ENCODE measurements around the gene MOB3A. TPM values are rescaled to one million over a fixed set of nuclear protein-coding genes. Genes with fewer than 3 reads are reported as not detected.
A peak's percentile ranks its signal among the peaks of the same experiment; 100 is the strongest.

Gene MOB3A
- polyA plus RNA-seq, 4 donors, result 7.6 to 18.3 (median 14.5) TPM

- peaks cover 3 to 29% (median 9%) of the 10 kb centered on the region in 3 donors for H3K4me1 ChIP-seq (ENCODE audit: control insufficient read depth in 3 of 3, insufficient read depth in 2 of 3, low read depth in 1 of 3, low read length in 2 of 3)
- H3K27me3 ChIP-seq (ENCODE audit: control insufficient read depth in 3 of 3, insufficient read depth in 3 of 3, low read length in 3 of 3), result no peaks in the 10 kb centered on the region
- no peak overlapping the region for H3K4me3 ChIP-seq (ENCODE audit: low read depth in 1 of 3, low read length in 3 of 3)
- no peak overlapping the region for H3K27ac ChIP-seq (ENCODE audit: low read depth in 1 of 3, low read length in 2 of 3)
- DNase-seq, result peak in 1 of 2 donors; percentile 2
- FAIRE-seq, result no peak
- peaks cover 13 to 76% (median 24%) of the 10 kb centered on the region in 3 donors for H3K36me3 ChIP-seq (ENCODE audit: control insufficient read depth in 3 of 3, insufficient read depth in 2 of 3, low read depth in 1 of 3, low read length in 3 of 3)
- H3K9me3 ChIP-seq (ENCODE audit: control insufficient read depth in 2 of 2, insufficient read depth in 1 of 2, low read depth in 1 of 2, low read length in 1 of 2), result peaks cover 0 to 12% of the 10 kb centered on the region in 2 donors
- 84 to 88% (median 87%) methylated on average over 18 to 20 of the region's 20 CpGs for WGBS, 3 donors
These were observed 56.0 kb downstream of the MOB3A start for GRCh38 chr19:2039959-2040646.

GRCh38 chr19:2039089-2039958, 56.8 kb downstream of the MOB3A start:
- peaks cover 3 to 29% (median 9%) of the 10 kb centered on the region in 3 donors for H3K4me1 ChIP-seq (ENCODE audit: control insufficient read depth in 3 of 3, insufficient read depth in 2 of 3, low read depth in 1 of 3, low read length in 2 of 3)
- no peak for FAIRE-seq
- no peak for DNase-seq
- H3K27ac ChIP-seq (ENCODE audit: low read depth in 1 of 3, low read length in 2 of 3), result no peak overlapping the region
- 84 to 87% (median 87%) methylated on average over 29 to 30 of the region's 30 CpGs for WGBS, 3 donors
- H3K9me3 ChIP-seq (ENCODE audit: control insufficient read depth in 2 of 2, insufficient read depth in 1 of 2, low read depth in 1 of 2, low read length in 1 of 2), result peaks cover 0 to 14% of the 10 kb centered on the region in 2 donors
- H3K4me3 ChIP-seq (ENCODE audit: low read depth in 1 of 3, low read length in 3 of 3), result no peak overlapping the region
- H3K27me3 ChIP-seq (ENCODE audit: control insufficient read depth in 3 of 3, insufficient read depth in 3 of 3, low read length in 3 of 3), result no peaks in the 10 kb centered on the region
- H3K36me3 ChIP-seq (ENCODE audit: control insufficient read depth in 3 of 3, insufficient read depth in 2 of 3, low read depth in 1 of 3, low read length in 3 of 3), result peaks cover 12 to 68% (median 24%) of the 10 kb centered on the region in 3 donors

- WGBS, 3 donors, result 85 to 89% (median 89%) methylated on average over 43 to 44 of the region's 44 CpGs
- Histone ChIP-seq H3K4me3 (ENCODE audit: low read depth in 1 of 3, low read length in 3 of 3) (no peak overlapping the region), H3K27ac (ENCODE audit: low read depth in 1 of 3, low read length in 2 of 3) (no peak overlapping the region), H3K27me3 (ENCODE audit: control insufficient read depth in 3 of 3, insufficient read depth in 3 of 3, low read length in 3 of 3) (no peaks in the 10 kb centered on the region), H3K4me1 (ENCODE audit: control insufficient read depth in 3 of 3, insufficient read depth in 2 of 3, low read depth in 1 of 3, low read length in 2 of 3) (peaks cover 3 to 29% (median 12%) of the 10 kb centered on the region in 3 donors), H3K36me3 (ENCODE audit: control insufficient read depth in 3 of 3, insufficient read depth in 2 of 3, low read depth in 1 of 3, low read length in 3 of 3) (peaks cover 12 to 60% (median 24%) of the 10 kb centered on the region in 3 donors), H3K9me3 (ENCODE audit: control insufficient read depth in 2 of 2, insufficient read depth in 1 of 2, low read depth in 1 of 2, low read length in 1 of 2) (peaks cover 0 to 14% of the 10 kb centered on the region in 2 donors)
- DNase-seq (peak in 1 of 2 donors; percentile 3), FAIRE-seq (no peak)
These were observed 57.6 kb downstream of the MOB3A start for GRCh38 chr19:2038284-2039088.

GRCh38 chr19:2037651-2038255, 58.4 kb downstream of the MOB3A start:
- FAIRE-seq, result no peak
- peaks cover 3 to 25% (median 11%) of the 10 kb centered on the region in 3 donors for H3K4me1 ChIP-seq (ENCODE audit: control insufficient read depth in 3 of 3, insufficient read depth in 2 of 3, low read depth in 1 of 3, low read length in 2 of 3)
- no peaks in the 10 kb centered on the region for H3K27me3 ChIP-seq (ENCODE audit: control insufficient read depth in 3 of 3, insufficient read depth in 3 of 3, low read length in 3 of 3)
- H3K36me3 ChIP-seq (ENCODE audit: control insufficient read depth in 3 of 3, insufficient read depth in 2 of 3, low read depth in 1 of 3, low read length in 3 of 3), result peaks cover 12 to 53% (median 22%) of the 10 kb centered on the region in 3 donors
- no peak overlapping the region for H3K27ac ChIP-seq (ENCODE audit: low read depth in 1 of 3, low read length in 2 of 3)
- no peak overlapping the region for H3K4me3 ChIP-seq (ENCODE audit: low read depth in 1 of 3, low read length in 3 of 3)
- peaks cover 0 to 14% of the 10 kb centered on the region in 2 donors for H3K9me3 ChIP-seq (ENCODE audit: control insufficient read depth in 2 of 2, insufficient read depth in 1 of 2, low read depth in 1 of 2, low read length in 1 of 2)
- 78 to 81% (median 79%) methylated on average over 24 of the region's 24 CpGs for WGBS, 3 donors
- DNase-seq, result peak in 1 of 2 donors; percentile 3

- H3K27me3 ChIP-seq (ENCODE audit: control insufficient read depth in 3 of 3, insufficient read depth in 3 of 3, low read length in 3 of 3), result no peaks in the 10 kb centered on the region
- FAIRE-seq, result no peak
- H3K36me3 ChIP-seq (ENCODE audit: control insufficient read depth in 3 of 3, insufficient read depth in 2 of 3, low read depth in 1 of 3, low read length in 3 of 3), result peaks cover 11 to 42% (median 20%) of the 10 kb centered on the region in 3 donors
- peaks cover 0 to 14% of the 10 kb centered on the region in 2 donors for H3K9me3 ChIP-seq (ENCODE audit: control insufficient read depth in 2 of 2, insufficient read depth in 1 of 2, low read depth in 1 of 2, low read length in 1 of 2)
- H3K4me1 ChIP-seq (ENCODE audit: control insufficient read depth in 3 of 3, insufficient read depth in 2 of 3, low read depth in 1 of 3, low read length in 2 of 3), result peaks cover under 1 to 23% (median 9%) of the 10 kb centered on the region in 3 donors
- H3K27ac ChIP-seq (ENCODE audit: low read depth in 1 of 3, low read length in 2 of 3), result no peak overlapping the region
- WGBS, 3 donors, result 87 to 93% (median 88%) methylated on average over 6 to 8 of the region's 8 CpGs
- DNase-seq, result no peak
- no peak overlapping the region for H3K4me3 ChIP-seq (ENCODE audit: low read depth in 1 of 3, low read length in 3 of 3)
These were observed 59.7 kb downstream of the MOB3A start for GRCh38 chr19:2036424-2036823.

- H3K4me3 ChIP-seq (ENCODE audit: low read depth in 1 of 3, low read length in 3 of 3), result no peak overlapping the region
- WGBS, 3 donors, result 86 to 88% (median 86%) methylated on average over 14 of the region's 14 CpGs
- peaks cover 0 to 14% of the 10 kb centered on the region in 2 donors for H3K9me3 ChIP-seq (ENCODE audit: control insufficient read depth in 2 of 2, insufficient read depth in 1 of 2, low read depth in 1 of 2, low read length in 1 of 2)
- H3K27ac ChIP-seq (ENCODE audit: low read depth in 1 of 3, low read length in 2 of 3), result peak overlapping the region; percentile 8 to 61 (median 49)
- H3K36me3 ChIP-seq (ENCODE audit: control insufficient read depth in 3 of 3, insufficient read depth in 2 of 3, low read depth in 1 of 3, low read length in 3 of 3), result peaks cover 7 to 34% (median 17%) of the 10 kb centered on the region in 3 donors
- FAIRE-seq (no peak), DNase-seq (no peak)
- H3K27me3 ChIP-seq (ENCODE audit: control insufficient read depth in 3 of 3, insufficient read depth in 3 of 3, low read length in 3 of 3), result no peaks in the 10 kb centered on the region
- H3K4me1 ChIP-seq (ENCODE audit: control insufficient read depth in 3 of 3, insufficient read depth in 2 of 3, low read depth in 1 of 3, low read length in 2 of 3), result peaks cover 0 to 14% (median 6%) of the 10 kb centered on the region in 3 donors
These were observed 60.5 kb downstream of the MOB3A start for GRCh38 chr19:2035590-2035991.

GRCh38 chr19:2034729-2035589, 61.2 kb downstream of the MOB3A start:
- FAIRE-seq, result no peak
- WGBS, 3 donors, result 22 to 37% (median 31%) methylated on average over 33 to 34 of the region's 34 CpGs
- Histone ChIP-seq H3K27me3 (ENCODE audit: control insufficient read depth in 3 of 3, insufficient read depth in 3 of 3, low read length in 3 of 3) (no peaks in the 10 kb centered on the region), H3K4me1 (ENCODE audit: control insufficient read depth in 3 of 3, insufficient read depth in 2 of 3, low read depth in 1 of 3, low read length in 2 of 3) (peaks cover 0 to 12% (median 6%) of the 10 kb centered on the region in 3 donors), H3K27ac (ENCODE audit: low read depth in 1 of 3, low read length in 2 of 3) (peak overlapping the region; percentile 8 to 76 (median 49)), H3K9me3 (ENCODE audit: control insufficient read depth in 2 of 2, insufficient read depth in 1 of 2, low read depth in 1 of 2, low read length in 1 of 2) (peaks cover 0 to 14% of the 10 kb centered on the region in 2 donors), H3K4me3 (ENCODE audit: low read depth in 1 of 3, low read length in 3 of 3) (peak overlapping the region in 2 of 3 donors; percentile 11 to 25), H3K36me3 (ENCODE audit: control insufficient read depth in 3 of 3, insufficient read depth in 2 of 3, low read depth in 1 of 3, low read length in 3 of 3) (peaks cover 6 to 27% (median 12%) of the 10 kb centered on the region in 3 donors)
- DNase-seq, result peak; percentile 64 to 91
